GM12891 (cell line): ENCODE results near the gene AKAP10.

Source experiments
- PAX5 ChIP-seq: IDR thresholded peaks from 2 replicates; pipeline ENCODE4 v1.6.1; 2011; ENCODE audit warnings: low read length, moderate library complexity, mild to moderate bottlenecking; ENCODE audit not compliant: insufficient read depth, severe bottlenecking
- POLR2A ChIP-seq: IDR thresholded peaks from 2 replicates; pipeline ENCODE4 v1.6.1; 2011; ENCODE audit warnings: low read depth, low read length, control low read depth
- POLR2AphosphoS5 ChIP-seq: IDR thresholded peaks from 2 replicates; pipeline ENCODE4 v1.6.1; 2011; ENCODE audit warnings: low read depth, low read length, control low read depth
- SPI1 ChIP-seq: IDR thresholded peaks from 2 replicates; pipeline ENCODE4 v1.6.1; 2011; ENCODE audit warnings: low read depth, low read length, control low read depth
- TAF1 ChIP-seq: IDR thresholded peaks from 2 replicates; pipeline ENCODE4 v1.6.1; 2011; ENCODE audit warnings: low read depth, low read length, control low read depth

DNA sequence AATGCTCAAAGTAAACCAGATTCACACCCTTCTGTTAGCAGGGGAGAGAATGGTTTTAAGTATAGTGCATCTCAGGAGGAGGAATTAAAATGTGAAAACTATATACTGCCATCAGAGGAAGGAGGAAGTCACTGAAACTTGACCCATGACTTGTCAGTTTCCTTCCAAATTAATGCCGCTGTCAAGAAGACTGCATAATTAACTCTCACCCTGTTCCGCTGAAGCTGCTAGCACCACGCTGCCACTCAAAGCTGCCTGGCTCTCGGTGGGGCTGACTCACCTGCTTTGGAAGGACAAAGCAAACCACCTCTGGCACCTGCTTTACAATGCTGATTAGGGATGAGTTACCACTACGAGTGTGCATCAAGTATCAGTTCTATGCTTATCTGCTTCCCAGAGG is 72.1 kb downstream of the AKAP10 start:
- TF ChIP-seq TAF1 (no peak), POLR2AphosphoS5 (no peak), POLR2A (no peak), SPI1 (no peak), PAX5 (no peak)
